Measurements from ENCODE around the gene ADGRG4.
"Not testable (repeated sequence)": the region's sequence is repeated elsewhere in the genome, so short reads cannot be mapped to it uniquely, and the experiment has no call there.

Gene ADGRG4, protein sequence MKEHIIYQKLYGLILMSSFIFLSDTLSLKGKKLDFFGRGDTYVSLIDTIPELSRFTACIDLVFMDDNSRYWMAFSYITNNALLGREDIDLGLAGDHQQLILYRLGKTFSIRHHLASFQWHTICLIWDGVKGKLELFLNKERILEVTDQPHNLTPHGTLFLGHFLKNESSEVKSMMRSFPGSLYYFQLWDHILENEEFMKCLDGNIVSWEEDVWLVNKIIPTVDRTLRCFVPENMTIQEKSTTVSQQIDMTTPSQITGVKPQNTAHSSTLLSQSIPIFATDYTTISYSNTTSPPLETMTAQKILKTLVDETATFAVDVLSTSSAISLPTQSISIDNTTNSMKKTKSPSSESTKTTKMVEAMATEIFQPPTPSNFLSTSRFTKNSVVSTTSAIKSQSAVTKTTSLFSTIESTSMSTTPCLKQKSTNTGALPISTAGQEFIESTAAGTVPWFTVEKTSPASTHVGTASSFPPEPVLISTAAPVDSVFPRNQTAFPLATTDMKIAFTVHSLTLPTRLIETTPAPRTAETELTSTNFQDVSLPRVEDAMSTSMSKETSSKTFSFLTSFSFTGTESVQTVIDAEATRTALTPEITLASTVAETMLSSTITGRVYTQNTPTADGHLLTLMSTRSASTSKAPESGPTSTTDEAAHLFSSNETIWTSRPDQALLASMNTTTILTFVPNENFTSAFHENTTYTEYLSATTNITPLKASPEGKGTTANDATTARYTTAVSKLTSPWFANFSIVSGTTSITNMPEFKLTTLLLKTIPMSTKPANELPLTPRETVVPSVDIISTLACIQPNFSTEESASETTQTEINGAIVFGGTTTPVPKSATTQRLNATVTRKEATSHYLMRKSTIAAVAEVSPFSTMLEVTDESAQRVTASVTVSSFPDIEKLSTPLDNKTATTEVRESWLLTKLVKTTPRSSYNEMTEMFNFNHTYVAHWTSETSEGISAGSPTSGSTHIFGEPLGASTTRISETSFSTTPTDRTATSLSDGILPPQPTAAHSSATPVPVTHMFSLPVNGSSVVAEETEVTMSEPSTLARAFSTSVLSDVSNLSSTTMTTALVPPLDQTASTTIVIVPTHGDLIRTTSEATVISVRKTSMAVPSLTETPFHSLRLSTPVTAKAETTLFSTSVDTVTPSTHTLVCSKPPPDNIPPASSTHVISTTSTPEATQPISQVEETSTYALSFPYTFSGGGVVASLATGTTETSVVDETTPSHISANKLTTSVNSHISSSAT (N-terminal part only)

DNA sequence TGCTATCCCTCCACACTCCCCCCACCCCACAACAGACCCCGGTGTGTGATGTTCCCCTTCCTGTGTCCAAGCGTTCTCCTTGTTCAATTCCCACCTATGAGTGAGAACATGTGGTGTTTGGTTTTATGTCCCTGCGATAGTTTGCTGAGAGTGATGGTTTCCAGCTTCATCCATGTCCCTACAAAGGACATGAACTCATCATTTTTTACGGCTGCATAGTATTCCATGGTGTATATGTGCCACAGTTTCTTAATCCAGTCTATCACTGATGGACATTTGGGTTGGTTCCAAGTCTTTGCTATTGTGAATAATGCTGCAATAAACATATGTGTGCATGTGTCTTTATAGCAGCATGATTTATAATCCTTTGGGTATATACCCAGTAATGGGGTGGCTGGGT, at the start of gene ADGRG4:
Gene ADGRG4, plus strand, starts transcription at position 243 of the 400 bp plus-strand sequence. CDS start 7,815 bp downstream, outside the sequence.
- DNase-seq (ENCODE audit: low read depth in 3 of 3): not testable (repeated sequence)

DNA sequence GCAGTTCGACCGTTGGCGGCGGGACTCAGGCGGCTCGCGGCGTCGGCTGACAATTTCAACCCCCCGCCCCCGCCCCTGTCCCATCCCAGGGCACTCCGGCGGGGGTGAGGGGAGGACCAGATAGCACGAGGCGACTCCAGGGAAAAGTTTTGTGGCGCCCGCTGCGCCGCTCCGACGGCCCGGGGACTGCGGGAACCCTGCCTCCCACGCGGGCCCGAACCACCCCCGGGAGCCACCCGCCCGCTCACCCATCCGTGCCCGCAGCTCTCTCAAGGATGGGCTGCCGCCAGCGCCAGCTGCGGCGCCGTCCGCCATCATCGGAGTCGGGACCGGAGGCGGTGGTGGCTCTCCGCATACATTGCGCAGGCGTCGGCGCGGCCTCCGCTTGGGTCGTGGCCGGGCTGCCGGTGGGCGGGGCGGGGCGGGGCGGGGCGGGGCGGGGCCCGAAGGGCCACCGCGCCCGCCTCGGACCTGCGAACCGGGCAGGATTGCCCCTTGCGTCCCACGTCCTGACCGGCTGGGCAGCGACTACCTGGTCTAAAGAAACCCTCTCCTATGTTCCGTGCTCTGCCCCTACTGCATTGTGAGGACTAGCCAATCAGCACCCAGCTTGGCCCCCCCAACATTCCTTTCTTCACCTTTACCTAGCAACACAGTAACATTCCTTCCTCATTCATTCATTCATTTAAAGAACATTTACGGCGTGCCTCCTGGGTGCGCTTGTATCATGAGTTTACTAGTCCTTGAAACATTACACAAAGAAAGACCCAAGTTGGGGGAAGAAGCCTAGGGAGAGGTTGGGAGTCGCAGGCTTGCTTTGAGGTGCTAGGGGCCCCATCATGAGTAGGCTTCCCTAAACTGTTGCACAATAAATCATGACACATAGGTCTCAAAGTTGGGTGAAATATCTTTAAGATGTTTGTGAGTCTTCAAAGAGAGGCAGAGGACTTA, 49.4 kb upstream of the ADGRG4 start, which contains the start of gene MAP7D3:
Gene MAP7D3, minus strand, starts transcription at position 360 of the 951 bp plus-strand sequence. Its CDS starts 42 bp downstream, at position 318.
- peak; percentile 43 to 46 (median 45) for DNase-seq (ENCODE audit: low read depth in 3 of 3)

DNA sequence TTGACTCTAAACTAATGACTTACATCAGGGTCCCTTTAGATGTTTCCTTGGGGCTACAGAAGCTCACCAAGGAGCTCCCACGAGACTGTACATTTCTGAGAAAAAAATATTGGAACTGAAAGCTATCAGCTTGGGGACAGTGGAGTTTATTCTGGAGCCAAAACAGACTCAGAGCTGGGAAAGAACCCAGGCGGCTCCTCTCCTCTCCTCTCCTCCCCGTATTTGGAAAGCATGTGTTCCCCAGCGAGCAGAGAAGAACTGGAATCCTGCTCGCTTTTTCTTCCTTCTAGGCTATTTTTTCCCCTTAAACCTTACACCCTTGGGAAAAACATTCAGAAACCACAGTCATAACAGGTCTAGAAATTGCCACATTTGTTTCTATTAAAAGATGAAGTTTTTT, 45.2 kb upstream of the ADGRG4 start:
- DNase-seq (ENCODE audit: low read depth in 3 of 3): no peak

DNA sequence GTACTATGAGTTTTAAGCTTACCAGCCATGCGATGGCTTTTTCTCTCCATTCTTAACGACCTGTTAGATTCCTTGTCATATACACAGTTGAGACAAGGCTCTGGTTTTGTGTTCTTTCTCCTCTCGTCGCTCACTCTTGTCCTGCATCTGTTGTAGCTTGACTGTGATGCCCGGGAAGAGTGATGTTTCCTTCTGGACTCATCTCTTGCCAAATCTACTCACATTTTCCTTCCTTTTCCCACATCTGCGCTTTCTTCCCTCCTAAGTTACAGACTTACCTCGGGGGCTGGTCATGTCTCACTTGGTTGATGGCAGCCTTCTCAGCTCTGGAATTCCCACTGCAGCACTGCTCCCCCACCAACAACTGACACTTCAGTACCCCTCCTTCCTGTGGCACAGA, 44.7 kb upstream of the ADGRG4 start:
- no peak for DNase-seq (ENCODE audit: low read depth in 3 of 3)

DNA sequence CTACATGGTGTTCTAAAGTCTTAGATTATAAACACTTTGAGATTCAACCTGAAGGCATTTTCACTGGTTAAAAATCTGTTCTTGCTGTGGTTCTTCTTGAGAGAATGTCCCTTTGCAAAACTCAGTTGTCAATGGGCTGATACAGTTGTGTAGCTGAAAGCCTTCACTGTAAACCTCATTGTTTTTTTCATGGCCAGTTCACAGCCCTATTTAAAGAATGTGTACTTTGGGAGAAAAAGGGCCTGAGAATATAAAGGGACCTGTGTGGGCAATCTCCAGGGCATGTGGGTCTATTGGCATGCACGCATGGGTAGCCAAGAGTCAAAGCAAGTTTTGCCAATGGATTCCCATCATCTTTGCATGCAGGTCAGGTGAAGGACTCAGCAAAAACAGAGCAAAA, 41.8 kb upstream of the ADGRG4 start:
- DNase-seq (ENCODE audit: low read depth in 3 of 3): no peak

DNA sequence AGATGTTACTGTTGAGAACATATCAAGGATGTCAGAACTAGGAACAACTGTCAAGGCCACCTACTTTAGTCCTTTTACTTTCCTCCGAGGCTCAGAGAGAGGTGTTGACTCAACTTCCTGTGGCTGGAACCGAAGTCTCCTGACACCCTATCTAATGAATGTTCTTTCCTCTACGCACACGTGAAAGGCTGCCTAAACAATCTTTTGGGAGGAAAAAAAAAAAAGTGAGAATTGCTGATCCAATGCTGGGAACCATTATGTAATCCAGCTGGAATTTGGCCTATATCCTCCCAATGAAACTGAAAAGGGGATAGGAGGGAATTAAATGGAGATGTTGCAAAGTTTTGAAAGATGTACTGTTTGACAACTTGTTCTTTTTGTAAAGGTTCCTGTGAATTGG, 41.2 kb upstream of the ADGRG4 start:
- no peak for DNase-seq (ENCODE audit: low read depth in 3 of 3)

DNA sequence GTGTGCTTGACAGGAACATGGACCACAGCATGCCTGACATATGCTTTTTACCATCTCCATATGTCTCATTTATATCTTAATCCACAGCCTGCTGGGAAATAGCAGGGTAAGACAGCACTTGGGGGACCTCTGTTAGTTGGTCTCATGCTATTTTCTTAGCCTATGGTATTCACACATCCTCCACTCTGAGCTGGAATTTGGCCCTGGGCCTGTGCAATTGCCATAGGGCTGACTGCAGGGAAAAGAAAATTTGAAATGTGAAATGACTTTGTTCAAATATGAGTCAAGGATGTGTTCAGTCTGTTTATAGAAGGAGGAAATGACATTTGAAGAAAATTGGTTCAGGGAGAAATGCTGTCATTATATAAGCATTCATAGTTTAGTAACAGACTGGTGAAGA, 40.0 kb upstream of the ADGRG4 start:
- DNase-seq (ENCODE audit: low read depth in 3 of 3): no peak

DNA sequence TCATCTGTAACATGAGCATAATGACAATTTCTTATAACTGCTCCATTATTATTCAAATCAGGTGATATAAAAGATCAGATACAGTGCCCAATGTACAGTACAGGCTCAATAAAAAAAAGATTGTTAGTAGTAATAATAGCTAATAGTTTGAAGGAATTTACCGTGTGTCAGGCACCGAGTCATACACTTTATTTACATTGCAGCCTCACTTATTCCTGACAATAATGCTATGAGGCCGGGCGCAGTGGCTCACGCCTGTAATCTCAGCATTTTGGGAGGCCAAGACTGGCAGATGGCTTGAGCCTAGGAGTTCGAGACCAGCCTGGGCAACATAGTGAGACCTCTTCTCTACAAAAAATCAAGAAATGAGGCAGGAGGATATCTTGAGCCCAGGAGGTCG, 39.4 kb upstream of the ADGRG4 start:
- no peak for DNase-seq (ENCODE audit: low read depth in 3 of 3)

DNA sequence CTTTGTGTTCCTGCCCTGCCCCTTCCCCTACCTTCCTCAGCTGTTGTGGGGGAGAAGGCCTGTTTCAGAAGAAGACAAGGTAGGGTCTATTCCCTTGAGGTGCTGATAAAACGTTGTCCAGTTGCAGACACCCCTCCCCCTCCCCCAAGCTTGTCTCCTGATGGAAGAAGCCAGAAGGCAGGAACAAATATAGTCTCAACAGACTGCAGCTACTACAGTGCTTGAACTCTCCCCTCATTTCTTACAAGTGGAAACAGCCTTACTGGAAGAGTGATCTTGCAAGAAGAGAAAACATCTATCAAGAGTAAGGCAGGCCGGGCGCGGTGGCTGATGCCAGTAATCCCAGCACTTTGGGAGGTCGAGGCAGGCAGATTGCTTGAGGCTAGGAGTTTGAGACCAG, 38.5 kb upstream of the ADGRG4 start:
- no peak for DNase-seq (ENCODE audit: low read depth in 3 of 3)

DNA sequence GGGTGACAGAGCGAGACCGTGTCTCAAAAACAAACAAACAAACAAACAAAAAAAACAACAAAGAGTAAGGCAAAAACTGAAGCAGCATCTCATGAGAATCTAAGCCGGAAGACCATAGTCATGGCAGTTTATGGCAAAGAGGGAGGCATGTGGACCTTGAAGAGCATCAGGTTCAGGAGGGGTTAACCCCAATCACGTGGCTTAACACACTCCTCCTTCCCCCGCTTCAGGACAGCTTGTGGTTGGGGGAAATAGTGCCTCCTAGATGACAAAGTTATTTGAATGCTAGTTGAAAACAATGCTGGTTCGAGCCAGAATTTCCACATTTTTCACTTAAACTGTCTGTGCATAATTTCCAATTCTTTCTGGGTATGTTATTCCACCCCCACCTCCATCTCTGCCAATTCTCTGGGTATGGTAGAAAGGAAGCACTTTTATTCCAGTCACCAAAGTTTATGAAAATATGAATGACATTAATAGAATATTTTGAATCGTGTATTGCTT, 37.9 kb upstream of the ADGRG4 start:
- no peak for DNase-seq (ENCODE audit: low read depth in 3 of 3)

DNA sequence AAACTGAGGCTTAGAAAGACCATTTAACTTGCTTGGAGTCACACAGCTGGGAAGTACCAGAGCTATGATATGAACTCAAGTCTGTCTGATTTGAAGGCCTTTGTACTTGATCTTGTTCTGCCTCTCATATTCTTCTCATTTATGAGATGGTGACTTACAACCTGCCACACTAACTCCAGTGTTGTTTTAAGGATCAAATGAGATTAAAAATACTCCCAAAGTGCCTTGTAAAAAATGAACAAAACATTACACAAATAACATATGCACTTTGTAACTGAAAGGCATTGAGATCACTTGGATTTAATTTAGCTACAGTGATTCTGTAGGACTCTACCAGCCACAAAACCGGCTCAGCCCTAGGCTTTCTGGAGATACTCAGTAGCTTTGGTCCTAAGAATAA, 33.9 kb upstream of the ADGRG4 start:
- DNase-seq (ENCODE audit: low read depth in 3 of 3): no peak

DNA sequence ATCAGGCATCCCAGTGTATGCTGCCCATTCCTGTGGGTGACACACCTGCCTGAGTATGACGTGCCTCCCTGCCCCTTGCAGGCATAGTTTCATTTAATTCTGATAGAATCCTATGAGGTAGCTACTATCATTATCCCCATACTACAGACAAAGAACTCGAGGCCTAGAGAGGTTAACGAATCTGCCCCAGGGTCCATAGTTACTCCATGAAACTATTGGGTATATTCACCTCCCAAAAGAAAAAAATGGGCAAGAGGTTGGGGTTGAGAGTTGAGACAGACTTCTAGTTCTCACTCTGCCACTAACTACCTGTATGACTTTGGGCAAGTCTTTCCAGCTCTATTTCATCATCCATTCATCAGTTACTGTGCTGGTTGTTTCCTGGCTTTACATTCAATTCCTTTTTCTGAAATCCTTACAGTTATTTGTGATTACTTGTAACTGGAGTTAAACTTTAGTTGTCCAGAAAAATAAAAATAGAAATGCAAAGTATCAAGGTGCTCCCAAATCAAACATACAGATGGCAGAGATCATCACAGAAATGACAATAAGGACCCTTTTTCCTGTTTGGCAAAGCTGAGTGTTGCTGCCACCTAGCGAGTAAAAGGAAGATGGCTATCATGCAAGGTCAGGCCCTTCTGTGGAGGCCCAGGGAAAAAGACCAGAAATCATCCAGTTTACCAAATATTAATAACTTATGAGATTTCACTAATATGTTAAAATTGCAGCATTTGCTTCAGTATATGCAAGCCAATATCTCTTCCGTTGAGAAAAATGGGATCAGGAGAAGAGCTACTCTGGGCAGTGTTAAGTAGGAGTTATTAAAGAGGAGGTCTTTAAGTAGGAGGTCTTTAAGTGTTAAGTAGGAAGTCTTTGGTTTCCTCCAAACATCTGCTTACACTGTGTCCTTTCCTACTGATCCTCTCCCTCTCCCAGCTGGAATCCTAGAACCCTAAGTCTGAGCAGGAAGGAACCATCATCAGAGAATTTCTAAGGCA, 32.4 kb upstream of the ADGRG4 start:
- peak in 1 of 3 experiments; percentile 10 for DNase-seq (ENCODE audit: low read depth in 3 of 3)

DNA sequence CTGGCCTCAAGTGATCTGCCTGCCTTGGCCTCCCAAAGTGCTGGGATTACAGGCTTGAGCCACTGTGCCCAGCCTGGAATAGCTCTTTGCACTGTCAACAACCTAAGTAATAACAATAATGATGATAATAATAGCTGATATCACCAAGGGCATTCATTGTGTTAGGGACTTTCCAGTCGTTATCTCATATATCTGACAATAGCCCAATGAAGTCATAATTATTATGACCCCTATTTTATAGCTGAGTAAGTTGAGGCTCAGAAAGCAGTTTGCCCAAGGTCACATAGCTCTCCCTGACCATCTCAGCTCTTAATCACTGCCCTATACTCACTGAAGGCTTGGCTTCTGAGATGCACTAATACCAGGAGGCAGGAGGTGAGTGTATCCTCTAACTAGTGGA, 30.8 kb upstream of the ADGRG4 start:
- DNase-seq (ENCODE audit: low read depth in 3 of 3): no peak

DNA sequence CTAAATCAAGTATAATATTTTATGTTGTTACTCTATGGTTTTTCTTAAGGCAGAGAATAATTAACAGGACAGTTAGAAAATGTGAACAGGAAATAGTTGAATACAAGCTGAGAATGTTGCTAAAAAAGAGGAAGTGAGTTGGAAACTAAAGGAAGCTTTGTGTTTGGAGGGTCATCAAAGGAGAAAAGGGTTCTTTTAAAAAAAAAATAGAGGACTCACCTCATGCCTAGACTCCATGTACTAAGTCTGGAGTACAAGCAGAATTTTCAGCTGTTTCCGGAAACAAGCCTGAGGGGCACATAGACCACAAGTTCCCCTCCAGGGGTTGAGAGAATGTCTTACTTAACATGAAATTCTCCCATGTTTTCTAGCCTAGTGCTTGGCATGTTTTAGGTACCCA, 29.5 kb upstream of the ADGRG4 start:
- DNase-seq (ENCODE audit: low read depth in 3 of 3): no peak

DNA sequence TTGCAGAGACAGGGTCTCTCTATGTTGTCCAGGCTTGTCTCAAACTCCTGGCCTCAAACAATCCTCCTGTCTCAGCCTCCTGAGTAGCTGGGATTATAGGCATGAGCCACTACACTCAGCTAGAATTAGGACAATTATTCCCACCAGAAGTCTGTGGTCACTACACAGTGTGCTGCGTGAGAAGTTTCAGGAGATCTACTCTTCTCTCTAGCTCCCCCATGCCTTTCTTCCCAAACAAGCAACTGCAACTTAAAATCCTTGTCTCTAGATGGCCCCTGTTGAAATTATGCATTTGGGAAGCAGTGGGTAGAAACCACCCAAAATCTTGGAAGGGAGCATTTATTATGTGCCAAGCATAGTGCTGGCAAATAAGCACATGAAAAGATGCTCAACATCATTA, 28.4 kb upstream of the ADGRG4 start:
- DNase-seq (ENCODE audit: low read depth in 3 of 3): no peak

DNA sequence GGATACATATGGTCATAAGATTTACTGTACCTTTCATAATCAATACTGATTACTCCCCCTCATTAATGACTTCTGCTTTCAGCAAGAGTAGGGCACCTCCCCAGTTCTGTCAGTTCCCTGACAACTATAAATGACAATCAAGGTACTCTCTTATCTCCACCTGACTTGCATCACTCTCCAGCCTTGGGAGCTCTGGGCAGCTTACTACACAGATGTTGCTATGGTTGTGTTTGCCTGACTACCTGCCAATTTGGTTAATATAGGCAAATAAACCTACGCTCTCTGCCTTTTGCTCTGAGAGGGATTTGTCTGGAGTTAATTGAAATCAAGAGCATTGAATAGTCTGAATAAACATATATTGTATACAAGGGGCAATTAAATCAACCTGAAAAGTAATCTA, 26.8 kb upstream of the ADGRG4 start:
- no peak for DNase-seq (ENCODE audit: low read depth in 3 of 3)

DNA sequence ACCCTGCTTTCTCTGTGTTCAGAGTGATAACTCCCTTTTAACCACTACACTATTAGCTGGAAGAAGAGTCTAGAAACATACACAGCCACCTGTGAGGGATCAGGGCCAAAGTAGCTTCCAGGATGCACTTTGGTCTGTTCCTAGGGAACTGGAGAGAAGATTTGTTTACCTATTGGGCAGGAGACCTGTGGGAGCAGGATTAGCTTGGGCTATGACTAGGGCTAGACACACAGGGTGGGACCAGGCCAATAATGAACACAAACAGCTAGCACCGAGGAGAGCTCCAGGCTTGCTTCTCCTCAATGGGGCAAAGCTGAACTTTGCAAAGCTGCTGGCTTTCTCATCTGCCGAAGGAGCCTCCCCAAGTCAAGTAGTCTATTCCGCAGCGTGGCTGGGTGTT, 25.2 kb upstream of the ADGRG4 start:
- DNase-seq (ENCODE audit: low read depth in 3 of 3): no peak

DNA sequence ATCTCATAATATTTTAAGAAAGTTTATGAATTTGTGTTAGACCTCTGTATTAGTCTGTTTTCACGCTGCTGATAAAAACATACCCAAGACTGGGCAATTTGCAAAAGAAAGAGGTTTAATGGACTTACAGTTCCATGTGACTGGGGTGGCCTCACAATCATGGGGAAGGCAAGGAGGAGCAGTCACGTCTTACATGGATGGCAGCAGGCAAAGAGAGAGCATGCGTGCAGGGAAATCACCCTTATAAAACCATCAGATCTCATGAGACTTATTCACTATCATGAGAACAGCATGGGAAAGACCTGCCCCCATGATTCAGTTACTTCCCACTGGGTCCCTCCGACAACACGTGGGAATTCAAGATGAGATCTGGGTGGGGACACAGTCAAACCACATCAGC, 14.4 kb upstream of the ADGRG4 start:
- not testable (repeated sequence) for DNase-seq (ENCODE audit: low read depth in 3 of 3)

DNA sequence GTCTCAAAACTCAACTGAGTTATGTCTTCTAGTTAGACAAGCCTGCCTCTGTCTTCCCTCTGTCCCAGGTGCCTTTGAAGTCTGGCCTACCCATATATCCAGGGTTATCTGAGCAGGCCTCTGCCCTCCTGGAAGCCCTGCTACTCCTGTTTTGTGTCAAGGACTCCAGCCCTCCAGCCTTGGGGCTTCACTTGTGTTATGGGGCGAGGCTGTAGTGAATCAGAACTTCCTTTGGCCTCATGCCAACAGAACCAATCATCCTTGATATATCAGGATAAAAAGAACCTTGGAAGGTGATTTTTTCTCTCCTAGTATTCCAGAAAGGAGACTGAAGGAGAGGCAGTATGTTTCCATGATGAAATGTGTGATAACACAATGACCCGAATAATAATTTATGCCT, 8.9 kb upstream of the ADGRG4 start:
- DNase-seq (ENCODE audit: low read depth in 3 of 3): no peak
